Measurements from ENCODE around the gene DOLK.

DNA sequence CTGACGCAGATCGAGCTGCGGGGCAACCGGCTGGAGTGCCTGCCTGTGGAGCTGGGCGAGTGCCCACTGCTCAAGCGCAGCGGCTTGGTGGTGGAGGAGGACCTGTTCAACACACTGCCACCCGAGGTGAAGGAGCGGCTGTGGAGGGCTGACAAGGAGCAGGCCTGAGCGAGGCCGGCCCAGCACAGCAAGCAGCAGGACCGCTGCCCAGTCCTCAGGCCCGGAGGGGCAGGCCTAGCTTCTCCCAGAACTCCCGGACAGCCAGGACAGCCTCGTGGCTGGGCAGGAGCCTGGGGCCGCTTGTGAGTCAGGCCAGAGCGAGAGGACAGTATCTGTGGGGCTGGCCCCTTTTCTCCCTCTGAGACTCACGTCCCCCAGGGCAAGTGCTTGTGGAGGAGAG lies 31.2 kb downstream of the DOLK start:
- no peak for TF ChIP-seq POLR2AphosphoS5 (IDR thresholded peaks at IDR 0.05; ENCODE audit: low read depth, low read length)
- TF ChIP-seq, protein P1, sequence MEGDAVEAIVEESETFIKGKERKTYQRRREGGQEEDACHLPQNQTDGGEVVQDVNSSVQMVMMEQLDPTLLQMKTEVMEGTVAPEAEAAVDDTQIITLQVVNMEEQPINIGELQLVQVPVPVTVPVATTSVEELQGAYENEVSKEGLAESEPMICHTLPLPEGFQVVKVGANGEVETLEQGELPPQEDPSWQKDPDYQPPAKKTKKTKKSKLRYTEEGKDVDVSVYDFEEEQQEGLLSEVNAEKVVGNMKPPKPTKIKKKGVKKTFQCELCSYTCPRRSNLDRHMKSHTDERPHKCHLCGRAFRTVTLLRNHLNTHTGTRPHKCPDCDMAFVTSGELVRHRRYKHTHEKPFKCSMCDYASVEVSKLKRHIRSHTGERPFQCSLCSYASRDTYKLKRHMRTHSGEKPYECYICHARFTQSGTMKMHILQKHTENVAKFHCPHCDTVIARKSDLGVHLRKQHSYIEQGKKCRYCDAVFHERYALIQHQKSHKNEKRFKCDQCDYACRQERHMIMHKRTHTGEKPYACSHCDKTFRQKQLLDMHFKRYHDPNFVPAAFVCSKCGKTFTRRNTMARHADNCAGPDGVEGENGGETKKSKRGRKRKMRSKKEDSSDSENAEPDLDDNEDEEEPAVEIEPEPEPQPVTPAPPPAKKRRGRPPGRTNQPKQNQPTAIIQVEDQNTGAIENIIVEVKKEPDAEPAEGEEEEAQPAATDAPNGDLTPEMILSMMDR (IDR thresholded peaks at IDR 0.05 in 2 of 3, conservative IDR thresholded peaks at IDR 0.05 in 1 of 3; ENCODE audit: borderline replicate concordance in 1 of 3, insufficient read depth in 1 of 3, low read depth in 2 of 3, low read length in 2 of 3): no peak
